EL (cell line): ENCODE data around the gene SH2D1B.
A peak's percentile ranks its signal among the peaks of the same experiment; 100 is the strongest.
"Not testable (repeated sequence)": the region's sequence is repeated elsewhere in the genome, so short reads cannot be mapped to it uniquely, and the experiment has no call there.

Experiments used
- DNase-seq: peaks from one replicate; pipeline ENCODE4 v3.0.0-alpha.2; 2016

SH2D1B gene

DNA sequence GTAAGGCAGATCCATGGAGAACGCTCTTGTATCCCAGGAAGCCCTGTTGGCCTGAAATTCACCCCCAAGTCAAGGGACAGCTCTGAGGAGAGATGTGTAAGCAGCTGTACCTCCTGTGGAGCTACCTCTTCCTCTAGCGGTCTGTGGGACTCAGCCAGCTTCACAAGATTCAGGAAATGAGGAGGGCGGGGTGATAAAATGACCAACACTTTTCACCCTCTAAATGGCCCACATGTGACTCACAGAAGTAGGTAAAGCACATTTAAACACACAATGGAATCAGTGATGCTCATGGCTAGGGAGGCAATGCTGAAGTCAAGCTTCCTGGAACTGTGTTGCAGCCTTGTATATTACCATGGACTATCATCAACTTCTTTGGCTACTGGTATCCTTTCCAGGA lies at the start of gene SH2D1B:
TSS of gene SH2D1B (minus strand) at position 135 of the 400 bp plus-strand sequence. CDS start at position 15, 120 bp downstream.
- no peak for DNase-seq

DNA sequence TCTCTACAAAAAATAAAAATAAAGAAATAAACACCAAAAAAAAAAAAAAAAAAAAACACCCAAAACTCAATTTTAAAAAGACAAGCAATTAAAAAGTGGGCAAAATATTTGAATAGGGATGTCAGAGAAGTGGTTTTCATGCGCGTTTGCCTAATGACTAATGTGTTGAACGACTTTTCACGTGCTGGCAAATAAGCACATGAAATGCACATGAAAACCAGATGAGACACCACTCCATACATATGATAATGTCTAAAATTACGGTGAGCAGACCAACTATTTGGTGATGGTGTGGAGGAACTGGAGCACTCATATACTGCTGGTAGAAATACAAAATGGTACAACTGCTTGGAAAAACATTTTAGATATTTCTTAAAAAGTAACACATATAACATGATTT lies 46.3 kb upstream of the SH2D1B start:
- no peak for DNase-seq

DNA sequence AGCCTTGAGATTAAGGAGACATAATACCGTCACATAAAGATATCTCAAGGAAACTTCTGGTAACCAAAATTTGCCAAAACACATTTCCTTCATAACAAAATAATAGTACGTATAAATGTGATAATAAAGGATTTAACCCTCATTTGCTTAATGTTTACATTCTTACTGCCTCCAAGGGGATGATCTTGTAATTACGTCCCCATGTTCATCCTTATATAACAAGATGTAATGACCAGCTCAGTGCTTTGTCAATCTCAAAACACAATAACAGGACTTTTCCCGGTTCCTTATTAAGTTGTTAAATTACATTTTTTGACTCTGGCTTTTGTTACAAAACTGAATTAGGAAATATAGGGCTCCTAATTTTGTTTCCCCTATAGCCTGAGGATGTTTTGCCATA lies 44.4 kb upstream of the SH2D1B start:
- no peak for DNase-seq

GRCh38 chr1:162454361-162454760 lies 42.4 kb upstream of the SH2D1B start:
- DNase-seq: not testable (repeated sequence)

DNA sequence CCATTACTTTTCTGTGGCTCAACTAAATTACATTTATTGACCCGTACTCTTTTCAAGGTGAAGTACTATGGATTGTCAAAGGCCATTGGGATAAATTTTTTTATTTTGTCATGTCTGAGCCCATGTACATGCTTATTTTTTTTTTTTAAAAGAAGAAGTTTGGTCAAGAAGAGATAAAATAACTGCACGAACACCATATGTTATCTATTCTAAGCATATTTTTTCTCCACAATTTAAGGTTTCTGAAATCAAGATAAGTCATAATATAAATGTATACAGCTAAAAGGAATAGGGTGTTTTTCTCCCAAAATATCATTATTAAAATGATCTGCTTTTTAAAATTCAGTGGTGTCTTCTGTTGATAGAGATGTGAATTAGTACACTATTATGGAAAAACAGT lies 35.0 kb upstream of the SH2D1B start:
- no peak for DNase-seq

- no peak for DNase-seq
Observed at GRCh38 chr1:162444903-162445302, 33.0 kb upstream of the SH2D1B start.

DNA sequence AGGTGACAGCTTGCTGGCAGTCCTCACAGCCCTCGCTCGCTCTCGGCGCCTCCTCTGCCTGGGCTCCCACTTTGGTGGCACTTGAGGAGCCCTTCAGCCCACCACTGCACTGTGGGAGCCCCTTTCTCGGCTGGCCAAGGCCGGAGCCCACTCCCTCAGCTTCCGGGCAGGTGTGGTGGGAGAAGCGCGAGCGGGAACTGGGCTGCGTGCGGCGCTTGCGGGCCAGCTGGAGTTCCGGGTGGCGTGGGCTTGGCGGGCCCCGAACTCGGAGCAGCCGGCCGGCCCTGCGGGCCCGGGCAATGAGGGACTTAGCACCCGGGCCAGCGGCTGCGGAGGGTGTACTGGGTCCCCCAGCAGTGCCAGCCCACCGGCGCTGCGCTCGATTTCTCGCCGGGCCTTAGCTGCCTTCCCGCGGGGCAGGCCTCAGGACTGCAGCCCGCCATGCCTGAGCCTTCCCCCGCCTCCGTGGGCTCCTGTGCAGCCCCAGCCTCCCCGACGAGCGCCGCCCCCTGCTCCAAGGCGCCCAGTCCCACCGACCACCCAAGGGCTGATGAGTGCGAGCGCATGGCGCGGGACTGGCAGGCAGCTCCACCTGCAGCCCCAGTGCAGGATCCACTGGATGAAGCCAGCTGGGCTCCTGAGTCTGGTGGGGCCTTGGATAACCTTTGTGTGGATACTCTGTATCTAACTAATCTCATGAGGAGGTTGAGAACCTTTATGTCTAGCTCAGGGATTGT lies 21.2 kb upstream of the SH2D1B start:
- DNase-seq: not testable (repeated sequence)

DNA sequence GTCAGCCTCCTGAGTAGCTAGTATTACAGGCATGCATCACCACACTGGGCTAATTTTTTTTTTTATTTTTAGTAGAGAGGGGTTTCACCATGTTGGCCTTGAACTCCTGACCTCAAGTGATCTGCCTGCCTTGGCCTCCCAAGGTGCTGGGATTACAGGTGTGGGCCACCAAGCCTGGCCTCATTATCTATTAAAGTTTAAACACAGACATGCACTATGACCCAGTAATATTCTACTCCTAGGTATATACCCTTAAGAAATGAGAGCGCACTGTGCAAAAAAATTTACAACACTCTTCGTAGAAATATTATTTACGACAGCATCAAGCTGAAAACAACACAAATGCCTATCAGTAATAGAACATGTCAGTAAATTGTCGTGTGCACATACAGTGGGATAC lies 18.6 kb upstream of the SH2D1B start:
- DNase-seq: no peak

- no peak for DNase-seq
Observed at GRCh38 chr1:162422662-162423375, 10.9 kb upstream of the SH2D1B start.

DNA sequence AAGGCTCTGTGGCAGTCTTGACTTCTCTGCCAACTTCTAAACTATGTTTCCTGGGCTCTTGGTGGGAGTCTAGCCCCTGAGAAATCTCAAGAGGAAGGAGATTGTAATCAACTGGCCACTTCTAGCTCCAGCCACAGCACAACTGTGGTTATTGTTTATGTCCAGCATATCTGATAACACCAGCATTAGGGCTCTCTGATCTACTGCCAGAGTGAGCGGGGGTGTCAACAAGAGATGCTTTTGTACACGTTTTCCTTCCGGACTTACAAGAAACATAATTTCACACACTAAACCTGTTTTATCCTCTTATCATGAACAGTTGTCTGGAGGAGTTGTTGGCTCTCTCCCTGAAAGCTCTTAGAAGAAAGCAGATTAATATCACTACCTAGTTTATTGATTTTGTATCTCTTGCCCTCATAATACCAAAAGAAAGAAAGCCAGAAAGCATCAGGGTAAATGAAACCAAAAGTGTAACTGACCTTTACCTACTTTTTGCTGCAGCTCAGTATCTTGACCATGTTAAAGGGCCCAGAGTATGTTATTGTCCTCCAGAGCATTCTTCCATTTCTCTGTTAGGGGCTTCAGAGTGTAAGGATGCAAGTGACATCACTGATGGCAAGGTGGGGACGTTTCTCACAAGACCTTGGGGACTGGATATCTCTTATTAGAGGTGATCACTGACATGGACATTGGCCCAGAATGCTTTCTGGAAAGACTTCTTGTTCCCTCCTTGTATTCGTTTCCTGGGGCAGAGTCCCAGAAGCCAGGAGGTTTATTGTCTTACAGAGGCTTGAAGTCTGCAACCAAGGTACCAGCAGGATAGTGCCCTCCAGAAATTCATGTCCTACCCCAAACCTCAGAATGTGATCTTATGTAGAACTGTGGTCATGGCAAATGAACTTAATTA lies 9.6 kb upstream of the SH2D1B start:
- DNase-seq: no peak

GRCh38 chr1:162420120-162420519 lies 8.2 kb upstream of the SH2D1B start:
- DNase-seq: no peak

DNA sequence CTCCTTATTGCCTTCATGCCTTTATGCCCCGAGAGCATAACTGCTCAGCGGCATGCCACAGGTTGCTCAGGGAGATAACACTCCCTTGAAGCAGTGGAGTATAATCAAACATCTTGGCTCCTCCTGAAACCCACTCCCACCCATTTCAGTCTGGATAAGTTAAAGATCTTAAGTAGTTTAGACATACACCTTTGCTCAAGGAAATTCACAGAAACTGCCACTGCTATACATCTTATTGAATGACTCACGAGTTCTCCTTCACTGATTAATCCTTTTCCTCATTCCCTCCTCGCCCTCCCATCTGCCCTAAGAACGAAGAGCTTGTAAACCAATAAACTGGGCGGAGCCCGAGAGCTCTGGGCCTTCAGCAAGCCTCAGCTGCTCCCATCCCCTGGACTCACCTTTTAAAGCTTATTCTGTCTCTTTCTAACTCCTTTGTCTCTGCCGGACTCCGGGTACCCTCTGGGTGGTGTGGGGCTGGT lies 7.6 kb upstream of the SH2D1B start:
- DNase-seq: peak; percentile 58

DNA sequence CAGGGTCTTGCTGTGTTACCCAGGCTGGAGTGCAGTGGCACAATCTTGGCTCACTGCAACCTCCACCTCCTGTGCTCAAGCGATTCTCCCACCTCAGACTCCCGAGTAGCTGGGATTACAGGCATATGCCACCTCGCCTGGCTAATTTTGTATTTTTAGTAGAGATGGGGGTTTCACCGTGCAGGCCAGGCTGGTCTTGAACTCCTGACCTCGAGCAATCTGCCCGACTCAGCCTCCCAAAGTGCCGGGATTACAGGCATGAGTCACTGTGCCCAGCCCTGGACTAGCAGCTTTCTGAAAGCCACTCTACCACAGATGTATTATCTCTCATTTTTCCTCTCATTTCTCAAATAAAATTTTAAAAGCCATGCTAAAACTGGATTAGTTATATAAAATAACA lies 6.6 kb upstream of the SH2D1B start:
- DNase-seq: not testable (repeated sequence)

DNA sequence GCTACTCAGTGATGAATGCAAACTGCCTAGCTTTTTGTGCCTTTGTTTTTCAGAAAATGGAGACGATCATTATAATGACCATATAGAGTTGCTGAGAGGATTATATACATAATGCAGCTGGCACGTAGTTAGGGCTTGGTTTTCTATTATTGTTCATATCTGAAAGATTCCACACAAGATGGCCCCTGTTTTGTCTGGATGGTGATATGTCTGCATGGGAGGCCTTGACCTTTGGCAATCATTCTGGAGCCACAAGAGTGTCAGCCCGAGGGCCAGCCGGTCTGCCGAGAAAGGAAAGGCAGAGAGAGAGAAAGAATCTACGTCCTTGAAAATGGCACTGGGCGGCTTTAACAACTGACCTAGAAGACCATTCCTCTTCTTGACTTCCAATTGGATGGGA lies 5.7 kb upstream of the SH2D1B start:
- no peak for DNase-seq

- no peak for DNase-seq
Observed at GRCh38 chr1:162416909-162417308, 5.0 kb upstream of the SH2D1B start.

DNA sequence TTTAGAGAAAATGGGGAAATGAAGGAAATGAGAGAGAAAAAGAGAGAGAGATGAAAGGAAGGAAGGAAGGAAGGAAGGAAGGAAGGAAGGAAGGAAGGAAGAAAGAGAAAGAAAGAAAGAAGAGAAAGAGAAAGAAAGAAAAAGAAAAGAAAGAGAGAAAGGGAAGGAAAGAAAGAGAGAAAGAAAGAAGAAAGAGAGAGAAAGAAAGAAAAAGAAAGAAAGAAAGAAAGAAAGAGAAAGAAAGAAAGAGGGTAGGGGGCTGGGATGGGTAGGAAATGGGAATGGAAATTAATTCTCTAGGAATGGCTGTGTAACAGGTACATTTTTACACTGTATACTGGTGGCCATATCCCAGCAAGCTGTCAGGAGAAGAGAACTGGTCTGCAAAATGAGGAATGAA lies 4.3 kb upstream of the SH2D1B start:
- no peak for DNase-seq

GRCh38 chr1:162407539-162407938 lies 4.4 kb downstream of the SH2D1B start:
- DNase-seq: no peak

GRCh38 chr1:162406811-162407210 lies 5.1 kb downstream of the SH2D1B start:
- DNase-seq: peak; percentile 20

DNA sequence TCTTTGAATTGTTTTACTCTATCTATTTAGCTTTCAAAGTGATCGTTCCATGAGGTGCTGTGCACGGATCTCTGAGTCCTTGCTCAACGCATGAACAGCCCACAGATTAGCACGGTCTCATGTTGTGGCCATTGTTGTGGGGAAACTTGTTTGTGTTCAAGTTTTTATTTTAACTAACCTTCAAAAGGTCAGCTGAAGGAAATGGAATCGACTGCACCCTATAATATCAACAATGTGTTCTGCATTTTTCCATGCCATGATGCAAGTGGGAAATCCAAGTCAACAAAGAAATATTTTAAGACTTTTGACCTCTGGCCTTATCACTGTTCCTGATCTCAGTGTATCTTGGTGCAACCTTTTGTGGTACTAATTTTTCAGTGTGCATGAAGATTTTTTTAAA lies 6.1 kb downstream of the SH2D1B start:
- DNase-seq: peak; percentile 55

DNA sequence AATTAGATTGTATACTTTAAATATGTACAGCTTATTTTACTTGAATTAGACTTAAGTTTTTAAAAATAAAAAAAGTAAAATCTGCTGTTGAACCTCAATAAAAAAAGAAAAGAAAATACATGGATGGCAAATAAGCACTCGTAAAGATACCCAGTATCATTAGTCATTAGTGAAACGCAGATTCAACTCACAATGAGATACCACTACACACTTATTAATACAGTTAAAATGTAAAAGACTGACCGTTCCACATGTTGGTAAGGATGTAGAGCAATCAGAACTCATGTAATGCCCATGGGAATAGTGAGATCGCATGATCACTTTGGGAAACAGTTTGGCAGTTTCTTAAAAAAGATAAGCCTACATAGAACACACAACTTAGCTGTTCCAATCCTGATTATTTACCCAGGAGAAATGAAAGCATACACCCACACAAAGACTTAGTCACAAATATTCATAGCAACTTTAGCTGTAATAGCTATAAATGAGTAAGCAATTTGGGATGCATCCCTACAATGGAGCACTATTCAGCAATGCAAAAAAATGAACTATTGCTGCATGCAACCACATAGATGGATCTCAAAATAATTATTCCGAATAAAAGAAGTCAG lies 7.3 kb downstream of the SH2D1B start:
- DNase-seq: peak; percentile 74

DNA sequence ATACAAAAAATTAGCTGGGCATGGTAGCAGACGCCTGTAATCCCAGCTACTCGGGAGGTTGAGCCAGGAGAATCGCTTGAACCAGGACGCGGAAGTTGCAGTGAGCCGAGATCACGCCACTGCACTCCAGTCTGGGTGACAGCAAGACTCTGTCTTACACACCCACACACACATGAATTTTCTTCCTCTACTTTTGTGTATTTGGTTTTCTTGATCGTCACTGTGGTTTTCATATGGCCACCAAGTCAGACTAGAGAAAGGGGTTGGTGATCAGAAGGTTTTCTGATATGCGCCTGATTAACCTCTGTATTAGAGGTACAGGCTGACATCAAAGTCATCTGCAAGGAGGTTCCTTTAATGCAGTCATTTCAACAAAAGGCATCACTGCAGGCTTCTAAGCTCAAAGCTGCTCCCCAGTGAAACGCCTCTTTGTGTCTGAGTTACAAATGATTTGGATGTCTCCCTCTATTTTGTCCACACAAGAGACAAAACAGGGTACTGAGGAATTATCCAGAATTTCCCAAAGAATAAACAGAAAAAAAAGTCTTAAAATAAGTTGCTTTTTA lies 11.1 kb downstream of the SH2D1B start:
- DNase-seq: no peak

DNA sequence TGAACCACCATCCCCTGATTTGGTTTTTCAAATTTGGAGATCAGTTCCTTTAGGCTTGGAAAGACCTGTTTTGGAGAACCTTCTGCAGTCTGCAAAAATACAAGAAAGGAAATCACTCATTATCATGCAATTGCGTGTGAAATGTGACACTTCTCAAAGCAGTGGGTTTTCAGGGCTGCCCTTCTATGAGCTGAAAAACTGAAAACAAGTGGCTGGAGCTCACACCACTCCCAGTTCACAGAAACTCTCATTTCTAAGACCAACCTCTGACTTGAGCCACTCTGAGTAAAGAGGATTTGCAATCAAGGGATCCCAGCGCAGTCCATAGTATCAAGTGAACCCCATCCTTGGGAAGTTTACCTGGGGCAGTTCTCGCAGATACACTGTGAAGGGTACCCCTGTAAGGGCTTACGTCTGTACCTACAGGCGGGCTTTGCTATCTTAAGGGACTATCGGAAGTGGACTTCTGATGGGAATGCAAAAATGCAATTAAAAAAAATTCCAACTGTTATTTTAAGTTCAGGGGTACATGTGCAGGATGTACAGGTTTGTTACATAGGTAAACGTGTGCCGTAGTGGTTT lies 12.8 kb downstream of the SH2D1B start:
- no peak for DNase-seq
